Measurements from ENCODE around the gene RANBP2.
"Not testable (repeated sequence)": the region's sequence is repeated elsewhere in the genome, so short reads cannot be mapped to it uniquely, and the experiment has no call there.

Gene RANBP2

GRCh38 chr2:108691447-108691846 is 27.8 kb upstream of the RANBP2 start:
- WGBS, 2 experiments = 95 to 96% methylated on average over 7 of the region's 7 CpGs
- no peak overlapping the region for H3K27ac ChIP-seq (ENCODE audit: insufficient read depth, low read depth, low read length, poor library complexity, severe bottlenecking)

DNA sequence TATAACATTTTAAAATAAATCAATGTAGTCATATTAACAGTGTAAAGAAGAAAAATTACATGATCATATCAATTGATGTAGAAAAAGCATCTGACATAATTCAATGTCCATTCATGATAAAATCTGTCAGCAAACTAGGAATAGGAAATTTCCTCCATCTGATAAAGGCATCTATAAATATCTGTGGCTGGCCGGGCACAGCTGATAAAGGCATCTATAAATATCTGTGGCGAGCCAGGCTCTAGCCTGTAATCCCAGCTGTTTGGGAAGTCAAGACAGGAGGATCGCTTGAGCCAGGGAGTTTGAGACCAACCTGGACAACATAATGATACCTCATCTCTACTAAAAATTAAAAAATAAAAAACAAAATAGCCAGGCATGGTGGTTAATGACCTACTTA is 18.1 kb upstream of the RANBP2 start:
- Histone ChIP-seq H3K9me3 (ENCODE audit: control insufficient read depth, low read length) (no peaks in the 10 kb centered on the region), H3K27me3 (ENCODE audit: control insufficient read depth, insufficient read depth, low read length, poor library complexity, severe bottlenecking) (no peaks in the 10 kb centered on the region), H3K4me1 (ENCODE audit: control insufficient read depth, insufficient read depth, low read length) (no peaks in the 10 kb centered on the region), H3K27ac (ENCODE audit: insufficient read depth, low read depth, low read length, poor library complexity, severe bottlenecking) (no peak overlapping the region), H3K36me3 (ENCODE audit: control insufficient read depth, insufficient read depth, low read length) (no peaks in the 10 kb centered on the region), H3K4me3 (ENCODE audit: insufficient read depth, low read depth, low read length) (no peak overlapping the region)
- 87 to 95% methylated on average over 3 of the region's 3 CpGs for WGBS, 2 experiments

More at GRCh38 chr2:108691447-108691846, 27.8 kb upstream of the RANBP2 start:
- H3K36me3 ChIP-seq (ENCODE audit: control insufficient read depth, insufficient read depth, low read length) = no peaks in the 10 kb centered on the region
- H3K9me3 ChIP-seq (ENCODE audit: control insufficient read depth, low read length) = no peaks in the 10 kb centered on the region
- H3K27me3 ChIP-seq (ENCODE audit: control insufficient read depth, insufficient read depth, low read length, poor library complexity, severe bottlenecking) = no peaks in the 10 kb centered on the region
- H3K4me1 ChIP-seq (ENCODE audit: control insufficient read depth, insufficient read depth, low read length) = no peaks in the 10 kb centered on the region
- H3K4me3 ChIP-seq (ENCODE audit: insufficient read depth, low read depth, low read length) = no peak overlapping the region

DNA sequence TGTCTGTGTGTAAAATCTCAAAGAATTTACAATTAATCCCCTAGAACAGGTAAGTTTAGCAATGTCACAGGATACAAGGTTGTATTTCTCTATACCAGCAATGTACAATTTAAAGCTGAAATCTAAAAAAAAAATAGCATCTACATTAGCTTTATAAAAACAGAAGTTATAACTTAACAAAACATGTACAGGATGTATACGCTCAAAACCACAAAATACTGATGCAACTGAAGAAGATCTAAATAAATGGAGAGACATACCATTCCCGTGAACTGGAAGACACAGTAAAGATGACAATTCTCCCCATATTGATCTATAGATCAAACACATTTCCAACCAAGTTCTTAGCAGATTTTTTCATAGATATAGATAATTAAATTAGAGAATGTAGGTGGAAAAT is 17.5 kb upstream of the RANBP2 start:
- Histone ChIP-seq H3K36me3 (ENCODE audit: control insufficient read depth, insufficient read depth, low read length) (no peaks in the 10 kb centered on the region), H3K4me3 (ENCODE audit: insufficient read depth, low read depth, low read length) (no peak overlapping the region), H3K9me3 (ENCODE audit: control insufficient read depth, low read length) (no peaks in the 10 kb centered on the region), H3K27ac (ENCODE audit: insufficient read depth, low read depth, low read length, poor library complexity, severe bottlenecking) (no peak overlapping the region), H3K4me1 (ENCODE audit: control insufficient read depth, insufficient read depth, low read length) (no peaks in the 10 kb centered on the region), H3K27me3 (ENCODE audit: control insufficient read depth, insufficient read depth, low read length, poor library complexity, severe bottlenecking) (no peaks in the 10 kb centered on the region)
- WGBS, 2 experiments = 90 to 94% methylated on average over 2 of the region's 2 CpGs

DNA sequence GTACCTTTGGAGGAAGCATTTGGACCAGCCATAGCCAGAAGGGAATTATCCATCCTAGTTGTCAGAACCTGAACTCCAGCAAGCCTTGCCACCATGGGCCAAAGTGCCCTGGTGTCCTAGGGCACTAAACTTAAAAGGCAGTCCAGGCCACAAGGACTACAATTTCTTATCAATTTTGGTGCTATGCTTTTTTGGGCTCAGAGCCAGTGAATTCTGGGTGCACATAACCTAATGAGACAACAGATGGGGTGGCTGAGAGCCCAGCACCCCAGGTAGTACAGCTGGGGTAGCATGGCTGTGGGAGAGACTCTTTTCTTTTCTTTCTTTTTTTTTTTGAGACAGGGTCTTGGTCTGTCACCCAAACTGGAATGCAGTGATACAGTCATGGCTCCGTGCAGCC is 14.4 kb upstream of the RANBP2 start:
- Histone ChIP-seq H3K4me3 (ENCODE audit: insufficient read depth, low read depth, low read length) (no peak overlapping the region), H3K27me3 (ENCODE audit: control insufficient read depth, insufficient read depth, low read length, poor library complexity, severe bottlenecking) (no peaks in the 10 kb centered on the region), H3K36me3 (ENCODE audit: control insufficient read depth, insufficient read depth, low read length) (no peaks in the 10 kb centered on the region), H3K27ac (ENCODE audit: insufficient read depth, low read depth, low read length, poor library complexity, severe bottlenecking) (no peak overlapping the region), H3K4me1 (ENCODE audit: control insufficient read depth, insufficient read depth, low read length) (no peaks in the 10 kb centered on the region), H3K9me3 (ENCODE audit: control insufficient read depth, low read length) (no peaks in the 10 kb centered on the region)
- WGBS, 2 experiments = 87 to 92% methylated on average over 1 of the region's 1 CpG

DNA sequence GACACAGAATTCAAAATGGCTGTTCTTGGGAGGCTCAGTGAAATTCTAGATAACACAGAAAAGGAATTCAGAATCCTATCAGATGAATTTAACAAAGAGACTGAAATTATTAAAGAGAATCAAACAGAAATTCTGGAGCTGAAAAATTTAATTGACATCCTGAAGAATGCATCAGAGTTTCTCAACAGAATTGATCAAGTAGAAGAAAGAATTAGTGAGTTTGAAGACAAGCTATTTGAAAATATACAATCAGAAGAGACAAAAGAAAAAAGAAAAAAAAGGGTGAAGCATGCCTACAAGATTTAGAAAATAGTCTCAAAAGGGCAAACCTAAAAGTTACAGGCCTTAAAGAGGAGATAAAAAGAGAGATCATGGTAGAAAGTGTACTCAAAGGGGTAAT is 12.0 kb upstream of the RANBP2 start:
- Histone ChIP-seq H3K36me3 (ENCODE audit: control insufficient read depth, insufficient read depth, low read length) (no peaks in the 10 kb centered on the region), H3K27me3 (ENCODE audit: control insufficient read depth, insufficient read depth, low read length, poor library complexity, severe bottlenecking) (no peaks in the 10 kb centered on the region), H3K4me1 (ENCODE audit: control insufficient read depth, insufficient read depth, low read length) (no peaks in the 10 kb centered on the region), H3K4me3 (ENCODE audit: insufficient read depth, low read depth, low read length) (no peak overlapping the region), H3K27ac (ENCODE audit: insufficient read depth, low read depth, low read length, poor library complexity, severe bottlenecking) (no peak overlapping the region), H3K9me3 (ENCODE audit: control insufficient read depth, low read length) (no peaks in the 10 kb centered on the region)

DNA sequence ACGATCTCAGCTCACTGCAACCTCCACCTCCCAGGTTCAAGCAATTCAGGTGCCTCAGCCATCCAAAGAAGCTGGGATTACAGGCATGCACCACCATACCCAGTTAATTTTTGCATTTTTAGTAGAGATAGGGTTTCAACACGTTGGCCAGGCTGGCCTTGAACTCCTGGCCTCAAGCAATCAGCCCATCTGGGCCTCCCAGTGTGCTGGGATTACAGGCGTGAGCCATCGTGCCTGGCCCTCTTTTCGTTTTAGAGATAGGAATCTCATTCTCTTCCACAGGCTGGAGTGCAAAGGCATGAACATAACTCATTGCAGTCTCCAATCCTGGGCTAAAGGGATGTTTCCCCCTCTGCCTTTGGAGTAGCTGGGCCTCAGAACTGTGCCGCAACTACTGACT is 2.3 kb upstream of the RANBP2 start:
- H3K4me1 ChIP-seq (ENCODE audit: control insufficient read depth, insufficient read depth, low read length); H3K9me3 ChIP-seq (ENCODE audit: control insufficient read depth, low read length); H3K4me3 ChIP-seq (ENCODE audit: insufficient read depth, low read depth, low read length); H3K27me3 ChIP-seq (ENCODE audit: control insufficient read depth, insufficient read depth, low read length, poor library complexity, severe bottlenecking); H3K27ac ChIP-seq (ENCODE audit: insufficient read depth, low read depth, low read length, poor library complexity, severe bottlenecking); H3K36me3 ChIP-seq (ENCODE audit: control insufficient read depth, insufficient read depth, low read length): not testable (repeated sequence)
- WGBS, 2 experiments = 85 to 86% methylated on average over 6 of the region's 6 CpGs

GRCh38 chr2:108726048-108726447 is 6.8 kb downstream of the RANBP2 start:
- H3K27ac ChIP-seq (ENCODE audit: insufficient read depth, low read depth, low read length, poor library complexity, severe bottlenecking); H3K36me3 ChIP-seq (ENCODE audit: control insufficient read depth, insufficient read depth, low read length); H3K27me3 ChIP-seq (ENCODE audit: control insufficient read depth, insufficient read depth, low read length, poor library complexity, severe bottlenecking); H3K4me3 ChIP-seq (ENCODE audit: insufficient read depth, low read depth, low read length); H3K4me1 ChIP-seq (ENCODE audit: control insufficient read depth, insufficient read depth, low read length); H3K9me3 ChIP-seq (ENCODE audit: control insufficient read depth, low read length): not testable (repeated sequence)
- WGBS, 2 experiments = 94 to 95% methylated on average over 6 to 8 of the region's 9 CpGs

GRCh38 chr2:108734656-108735055 is 15.4 kb downstream of the RANBP2 start:
- not testable (repeated sequence) for H3K9me3 ChIP-seq (ENCODE audit: control insufficient read depth, low read length); H3K27me3 ChIP-seq (ENCODE audit: control insufficient read depth, insufficient read depth, low read length, poor library complexity, severe bottlenecking); H3K27ac ChIP-seq (ENCODE audit: insufficient read depth, low read depth, low read length, poor library complexity, severe bottlenecking); H3K4me1 ChIP-seq (ENCODE audit: control insufficient read depth, insufficient read depth, low read length); H3K4me3 ChIP-seq (ENCODE audit: insufficient read depth, low read depth, low read length); H3K36me3 ChIP-seq (ENCODE audit: control insufficient read depth, insufficient read depth, low read length)
- 93 to 97% methylated on average over 5 to 6 of the region's 6 CpGs for WGBS, 2 experiments

DNA sequence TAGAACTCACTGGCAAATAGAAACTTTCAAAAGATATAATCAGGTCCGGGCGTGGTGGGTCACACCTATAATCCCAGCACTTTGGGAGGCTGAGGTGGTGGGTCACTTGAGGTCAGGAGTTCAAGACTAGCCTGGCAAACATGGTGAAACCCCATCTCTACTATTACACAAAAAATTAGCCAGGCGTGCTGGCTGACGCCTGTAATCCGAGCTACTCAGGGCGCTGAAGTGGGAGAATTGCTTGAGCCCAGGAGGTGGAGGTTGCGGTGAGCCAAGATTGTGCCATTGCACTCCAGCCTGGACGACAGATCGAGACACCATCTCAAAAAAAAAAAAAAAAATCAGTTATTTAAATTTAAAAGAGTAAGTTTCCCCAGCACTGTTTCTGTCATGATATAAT is 38.7 kb downstream of the RANBP2 start:
- 87 to 97% methylated on average over 5 to 7 of the region's 9 CpGs for WGBS, 2 experiments
- not testable (repeated sequence) for H3K27ac ChIP-seq (ENCODE audit: insufficient read depth, low read depth, low read length, poor library complexity, severe bottlenecking); H3K27me3 ChIP-seq (ENCODE audit: control insufficient read depth, insufficient read depth, low read length, poor library complexity, severe bottlenecking); H3K4me1 ChIP-seq (ENCODE audit: control insufficient read depth, insufficient read depth, low read length); H3K4me3 ChIP-seq (ENCODE audit: insufficient read depth, low read depth, low read length); H3K9me3 ChIP-seq (ENCODE audit: control insufficient read depth, low read length); H3K36me3 ChIP-seq (ENCODE audit: control insufficient read depth, insufficient read depth, low read length)

DNA sequence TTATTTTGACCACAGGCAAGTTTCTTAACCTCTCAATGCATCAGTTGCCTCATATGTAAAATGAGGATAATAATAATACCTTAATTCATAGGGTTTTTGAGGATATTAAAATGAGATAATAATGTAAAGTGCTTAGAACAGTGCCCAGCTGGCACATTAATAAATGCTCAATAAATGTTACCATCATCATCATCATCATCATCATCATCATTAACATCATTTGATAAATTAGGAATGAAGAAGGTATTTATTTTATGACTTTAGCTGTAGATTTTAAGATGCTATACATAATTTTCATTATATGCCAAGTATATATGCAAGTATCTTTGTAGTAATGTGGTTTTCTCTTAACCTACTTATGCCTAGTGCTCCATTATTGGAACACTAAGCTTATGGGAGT is 43.3 kb downstream of the RANBP2 start:
- peaks cover 16% of the 10 kb centered on the region for H3K36me3 ChIP-seq (ENCODE audit: control insufficient read depth, insufficient read depth, low read length)

DNA sequence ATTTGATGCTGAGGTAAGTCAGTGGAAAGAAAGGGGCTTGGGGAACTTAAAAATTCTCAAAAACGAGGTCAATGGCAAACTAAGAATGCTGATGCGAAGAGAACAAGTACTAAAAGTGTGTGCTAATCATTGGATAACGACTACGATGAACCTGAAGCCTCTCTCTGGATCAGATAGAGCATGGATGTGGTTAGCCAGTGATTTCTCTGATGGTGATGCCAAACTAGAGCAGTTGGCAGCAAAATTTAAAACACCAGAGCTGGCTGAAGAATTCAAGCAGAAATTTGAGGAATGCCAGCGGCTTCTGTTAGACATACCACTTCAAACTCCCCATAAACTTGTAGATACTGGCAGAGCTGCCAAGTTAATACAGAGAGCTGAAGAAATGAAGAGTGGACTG is 47.4 kb downstream of the RANBP2 start:
- 90 to 96% methylated on average over 4 of the region's 5 CpGs for WGBS, 2 experiments
- H3K36me3 ChIP-seq (ENCODE audit: control insufficient read depth, insufficient read depth, low read length) = peaks cover 16% of the 10 kb centered on the region
- H3K9me3 ChIP-seq (ENCODE audit: control insufficient read depth, low read length); H3K27ac ChIP-seq (ENCODE audit: insufficient read depth, low read depth, low read length, poor library complexity, severe bottlenecking); H3K4me3 ChIP-seq (ENCODE audit: insufficient read depth, low read depth, low read length); H3K4me1 ChIP-seq (ENCODE audit: control insufficient read depth, insufficient read depth, low read length); H3K27me3 ChIP-seq (ENCODE audit: control insufficient read depth, insufficient read depth, low read length, poor library complexity, severe bottlenecking): not testable (repeated sequence)

More for the DNA sequence above, 43.3 kb downstream of the RANBP2 start:
- H3K9me3 ChIP-seq (ENCODE audit: control insufficient read depth, low read length); H3K27me3 ChIP-seq (ENCODE audit: control insufficient read depth, insufficient read depth, low read length, poor library complexity, severe bottlenecking); H3K4me1 ChIP-seq (ENCODE audit: control insufficient read depth, insufficient read depth, low read length); H3K27ac ChIP-seq (ENCODE audit: insufficient read depth, low read depth, low read length, poor library complexity, severe bottlenecking); H3K4me3 ChIP-seq (ENCODE audit: insufficient read depth, low read depth, low read length): not testable (repeated sequence)
